OCI-LY3 (cell line): ENCODE measurements around the gene PRDM7.

Experiments
- CTCF ChIP-seq: fragments of 200-600, 300-600 bp; sonication (generic); IDR thresholded peaks from 2 replicates; pipeline ENCODE4 v1.5.1; 2014; ENCODE audit warnings: antibody characterized with exemption, low read length, low read depth
- EZH2phosphoT487 ChIP-seq: fragments of 200-600 bp; shearing (Covaris generic); IDR thresholded peaks from 2 replicates; pipeline ENCODE4 v1.6.1; 2018; ENCODE audit warnings: antibody characterized with exemption, mixed run types, low read depth

DNA sequence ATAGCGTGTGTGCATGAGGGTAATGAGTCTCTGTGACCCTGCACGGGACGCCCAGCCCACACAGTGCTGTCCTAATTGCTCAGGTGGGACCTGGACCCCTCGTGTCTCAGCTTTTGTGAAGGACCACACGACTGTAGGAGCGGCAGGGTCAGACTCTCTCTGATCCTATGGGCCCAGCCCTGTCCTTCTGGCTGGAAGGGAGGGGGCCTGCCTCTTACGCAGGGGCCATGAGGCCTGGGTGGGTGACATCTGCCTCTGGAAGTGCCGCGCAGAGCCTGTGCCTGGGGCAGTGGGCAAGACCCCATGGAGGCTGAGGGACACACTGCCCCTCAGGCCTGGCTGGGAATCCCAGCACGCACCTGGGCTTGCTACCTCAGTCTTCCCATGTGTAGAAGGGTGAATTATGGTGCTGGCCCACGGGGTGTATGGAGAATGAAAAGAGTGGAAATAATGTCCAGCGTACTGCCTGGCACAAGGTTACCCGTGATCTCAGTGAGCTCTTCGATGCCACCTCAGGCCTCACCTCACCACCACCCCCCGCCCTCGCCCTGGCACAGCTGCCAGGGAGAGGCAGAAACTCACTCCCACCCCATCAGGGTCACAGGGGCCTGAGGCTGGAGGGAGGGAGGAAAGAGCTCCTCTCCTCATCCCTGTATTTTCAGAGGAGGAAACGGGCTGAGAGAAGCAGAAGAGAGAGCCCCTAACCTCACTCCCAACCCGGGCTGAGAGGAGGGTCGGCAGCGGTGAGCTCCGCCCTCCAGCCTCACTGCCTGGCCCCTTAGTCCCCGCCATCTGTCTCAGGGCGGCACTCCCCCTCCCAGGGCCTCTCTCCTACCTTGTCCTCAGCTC is 30.8 kb downstream of the PRDM7 start:
- TF ChIP-seq CTCF (no peak), EZH2phosphoT487 (no peak)
